Activated T-cell treated with anti-CD3 and anti-CD28 coated beads, Interleukin-2, amount 50 U/mL, for 72 hours (primary cell): ENCODE results near the gene BEGAIN. TPM values are rescaled to one million over a fixed set of nuclear protein-coding genes. Genes with fewer than 3 reads are reported as not detected.
A peak's percentile ranks its signal among the peaks of the same experiment; 100 is the strongest.

Source experiments
- ATAC-seq, 2 donors: fragments of 150-1000 bp; cut with Tn5 transposase; replicated peaks in 1 of 2; 2 replicates each; pipeline ENCODE4 v1.10.0; 2021; ENCODE audit warnings: moderate library complexity in 2 of 2, mild to moderate bottlenecking in 1 of 2
- DNase-seq, 2 donors: peaks; one replicate each; pipeline ENCODE4 v3.0.0; 2021 to 2022; ENCODE audit warnings: mixed read lengths in 1 of 2
- H3K27ac Mint-ChIP-seq: one replicate; pipeline ENCODE4 v1.8.0; 2022; ENCODE audit warnings: mild to moderate bottlenecking, moderate library complexity, mixed read lengths
- H3K27me3 Mint-ChIP-seq: one replicate; pipeline ENCODE4 v1.8.0; 2022; ENCODE audit warnings: low read depth, mixed read lengths
- H3K36me3 Mint-ChIP-seq, 2 donors: one replicate each; pipeline ENCODE4 v1.8.0; 2022; ENCODE audit warnings: mixed read lengths in 2 of 2, mild to moderate bottlenecking in 1 of 2; ENCODE audit not compliant: insufficient read depth in 2 of 2
- H3K4me1 Mint-ChIP-seq: one replicate; pipeline ENCODE4 v1.8.0; 2022; ENCODE audit warnings: low read depth, mixed read lengths
- H3K4me3 Mint-ChIP-seq, 2 donors: one replicate each; pipeline ENCODE4 v1.8.0; 2022; ENCODE audit warnings: mild to moderate bottlenecking in 2 of 2, mixed read lengths in 2 of 2, moderate library complexity in 2 of 2
- H3K9me3 Mint-ChIP-seq, 2 donors: one replicate each; pipeline ENCODE4 v1.8.0; 2022; ENCODE audit warnings: mixed read lengths in 2 of 2
- total RNA-seq, 2 donors: library from RNA; stranded (reverse); gene quantifications; one replicate each; pipeline ENCODE4 v1.2.3, GENCODE V29; 2022

Gene BEGAIN
- total RNA-seq, 2 donors from 2014 or later, result 2.6 to 2.8 TPM

DNA sequence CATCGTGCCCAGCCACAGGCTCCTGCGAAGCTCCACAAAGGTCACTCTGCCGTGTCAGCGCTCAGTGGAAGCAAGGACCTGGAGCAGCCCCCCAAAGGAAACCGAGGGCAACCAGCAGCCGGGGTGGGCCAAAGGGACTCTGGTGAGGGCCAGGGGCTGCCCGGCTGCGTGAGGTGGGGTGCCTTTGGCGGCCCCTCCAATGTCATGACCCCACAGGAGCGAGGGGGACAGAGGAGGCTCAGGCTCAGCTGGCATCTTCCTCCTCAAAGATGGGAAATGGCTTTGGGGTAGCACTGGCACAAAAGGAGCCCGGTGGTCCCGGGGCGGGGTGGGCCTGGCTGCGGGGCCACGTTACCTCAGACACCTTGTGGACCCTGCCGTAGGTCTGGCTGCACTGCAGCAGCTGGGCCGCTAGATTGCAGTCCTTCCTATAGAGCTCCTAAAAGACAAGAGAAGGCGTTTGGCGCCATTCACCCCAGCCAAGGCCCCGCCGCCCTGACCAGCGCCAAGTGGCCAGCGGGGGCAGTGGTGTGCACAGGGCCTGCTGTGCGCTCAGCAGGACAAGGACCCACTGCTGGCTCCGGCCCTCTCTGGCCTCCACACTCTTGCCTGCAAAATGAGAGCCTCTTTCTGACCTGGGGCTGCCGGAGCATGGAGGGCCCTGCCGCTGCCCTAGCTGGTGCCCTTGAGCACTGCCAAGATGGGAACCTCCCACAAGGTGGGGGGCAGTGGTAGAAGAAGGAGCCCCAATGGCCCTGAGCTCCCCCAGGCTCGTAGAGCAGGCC, 46.9 kb downstream of the BEGAIN start:
- Mint-ChIP-seq H3K27me3 (no peaks in the 10 kb centered on the region), H3K27ac (no peak overlapping the region)
- ATAC-seq, result peak in 1 of 2 donors; percentile 21

DNA sequence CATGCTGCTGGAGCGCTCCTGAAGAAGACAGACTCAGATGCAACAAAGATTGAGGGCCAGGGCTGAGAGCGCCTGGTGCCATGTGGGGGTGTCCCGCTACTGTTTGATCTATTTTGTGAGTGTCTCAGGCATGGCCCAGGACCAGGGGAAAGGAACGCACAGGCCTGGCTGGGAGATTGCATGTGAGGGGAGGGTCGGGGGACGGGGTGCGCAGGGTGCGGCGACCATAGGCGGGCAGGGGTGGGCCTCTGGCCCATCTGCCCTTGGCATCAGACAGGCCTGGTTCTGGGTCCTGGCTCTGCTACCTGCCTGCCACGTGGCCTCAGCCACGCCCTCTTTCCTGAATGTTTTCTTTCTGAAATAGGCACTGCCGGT, 47.5 kb downstream of the BEGAIN start:
- Mint-ChIP-seq H3K4me1 (no peaks in the 10 kb centered on the region), H3K9me3 (no peaks in the 10 kb centered on the region), H3K27ac (no peak overlapping the region), H3K27me3 (no peaks in the 10 kb centered on the region), H3K4me3 (no peak overlapping the region), H3K36me3 (no peaks in the 10 kb centered on the region)
- DNase-seq (no peak), ATAC-seq (no peak)

More for the DNA sequence above, 46.9 kb downstream of the BEGAIN start:
- H3K9me3 Mint-ChIP-seq, result no peaks in the 10 kb centered on the region
- no peak for DNase-seq
- no peaks in the 10 kb centered on the region for H3K36me3 Mint-ChIP-seq
- H3K4me3 Mint-ChIP-seq, result no peak overlapping the region
- H3K4me1 Mint-ChIP-seq, result no peaks in the 10 kb centered on the region

DNA sequence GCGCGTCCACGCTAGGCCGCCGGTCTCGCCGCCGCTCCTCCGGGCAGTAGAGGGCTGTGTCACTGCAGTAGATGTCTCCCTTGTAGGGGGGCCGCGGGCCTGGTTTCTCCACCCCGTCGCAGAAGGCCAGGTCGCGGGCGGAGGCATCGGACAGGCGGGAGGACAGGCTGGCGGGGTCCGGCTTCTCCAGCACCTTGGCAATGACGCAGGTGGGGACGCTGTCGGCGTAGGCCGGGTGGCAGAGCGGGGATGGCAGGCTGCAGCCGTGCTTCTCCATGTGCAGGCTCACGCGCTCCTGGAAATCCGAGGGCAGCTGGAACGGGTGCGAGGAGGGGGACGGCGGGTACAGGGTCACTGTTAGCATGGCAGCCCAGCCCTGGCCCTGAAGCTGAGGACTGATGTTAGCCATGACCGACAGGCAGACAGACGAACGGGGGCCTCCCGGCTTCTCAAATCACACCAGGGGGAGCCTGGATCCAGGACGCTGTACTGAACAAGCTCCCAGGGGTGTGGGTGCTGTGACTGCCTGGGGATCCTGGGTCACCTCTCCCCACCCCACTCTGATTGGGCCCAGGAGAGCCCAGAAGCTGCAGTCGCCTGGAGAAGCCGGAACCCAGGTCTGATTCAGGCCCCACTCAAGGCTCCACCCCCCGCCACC, 48.1 kb downstream of the BEGAIN start:
- DNase-seq, result no peak
- no peak overlapping the region for H3K4me3 Mint-ChIP-seq
- no peaks in the 10 kb centered on the region for H3K9me3 Mint-ChIP-seq
- ATAC-seq, result no peak
- H3K27ac Mint-ChIP-seq, result no peak overlapping the region
- H3K4me1 Mint-ChIP-seq, result no peaks in the 10 kb centered on the region
- H3K27me3 Mint-ChIP-seq, result no peaks in the 10 kb centered on the region
- H3K36me3 Mint-ChIP-seq, result no peaks in the 10 kb centered on the region

DNA sequence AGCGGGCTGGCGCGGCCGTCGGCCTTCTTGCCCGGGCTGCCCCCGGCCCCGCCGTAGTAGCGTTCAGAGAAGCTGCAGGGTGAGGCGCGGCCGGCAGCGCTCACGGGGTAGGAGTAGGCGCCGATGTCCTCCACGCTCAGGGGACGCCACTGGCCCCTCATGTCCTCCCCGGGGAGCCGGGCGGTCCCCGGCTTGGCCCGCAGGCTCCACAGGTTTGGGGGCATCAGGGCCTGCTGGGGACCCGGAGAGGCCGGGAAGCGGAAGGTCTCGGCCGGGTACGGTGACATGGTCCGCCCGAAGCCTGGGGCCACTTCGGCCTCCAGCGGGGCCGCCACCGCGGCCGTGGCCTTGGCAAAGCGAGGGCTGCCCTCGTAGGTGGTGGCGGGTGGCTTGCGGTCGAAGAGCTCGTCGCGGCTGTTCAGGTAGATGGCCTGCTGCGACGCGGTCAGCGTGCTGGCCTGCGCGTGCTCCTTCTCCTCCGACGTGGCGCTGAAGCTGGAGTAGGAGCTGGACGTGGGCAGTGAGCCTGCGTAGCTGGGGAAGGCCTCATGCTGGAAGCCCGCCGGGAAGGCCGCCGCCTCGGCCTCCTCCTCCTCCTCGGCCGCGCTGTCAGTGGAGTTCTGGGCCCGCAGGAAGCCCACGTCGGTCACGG, 48.7 kb downstream of the BEGAIN start:
- no peaks in the 10 kb centered on the region for H3K36me3 Mint-ChIP-seq
- no peak for ATAC-seq
- H3K4me1 Mint-ChIP-seq, result no peaks in the 10 kb centered on the region

DNA sequence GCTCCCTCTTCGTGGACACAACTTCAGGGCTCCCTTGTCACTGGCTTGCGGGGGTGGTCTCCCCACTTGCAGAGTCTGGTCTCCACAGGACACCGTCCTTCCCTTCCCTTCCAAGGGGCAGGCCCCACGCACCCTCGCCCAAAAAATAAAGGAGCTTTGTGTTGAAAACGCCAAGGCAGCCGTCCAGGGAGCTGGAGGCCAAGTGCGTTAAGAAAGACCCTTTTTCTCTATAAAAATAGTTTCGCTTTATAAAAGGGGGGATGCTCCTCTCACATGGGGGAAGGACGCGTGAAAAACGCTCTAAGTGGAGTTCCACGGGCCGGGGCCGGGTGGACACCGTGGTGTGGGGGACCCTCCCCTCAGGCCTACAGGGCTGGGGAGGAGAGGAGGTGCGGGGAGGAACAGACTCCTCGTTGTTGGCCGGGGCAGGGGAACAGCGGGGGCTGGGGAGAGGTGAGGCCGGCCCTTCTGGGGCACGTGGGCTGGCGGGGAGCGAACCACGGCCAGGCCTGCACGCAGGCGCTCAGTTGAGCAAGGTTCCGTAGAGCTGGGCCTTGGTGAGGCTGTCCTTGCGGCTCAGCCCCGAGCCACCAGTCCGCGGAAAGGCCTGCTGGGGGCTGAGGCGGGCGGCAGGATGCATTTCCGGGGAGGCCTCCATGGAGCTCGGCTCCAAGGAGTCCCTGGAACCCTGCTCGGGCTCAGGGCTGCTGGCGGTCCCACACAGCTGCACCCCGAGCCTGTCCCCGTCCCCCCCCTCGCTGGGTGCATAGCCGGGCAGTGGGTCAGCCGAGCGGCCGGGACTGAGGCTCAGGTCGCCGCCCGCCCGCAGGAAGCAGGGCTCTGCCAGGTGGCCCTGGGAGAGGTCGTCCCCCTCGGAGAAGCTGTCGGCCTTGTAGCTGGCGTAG, 49.5 kb downstream of the BEGAIN start:
- DNase-seq (no peak), ATAC-seq (no peak)
- Mint-ChIP-seq H3K36me3 (no peaks in the 10 kb centered on the region), H3K9me3 (no peaks in the 10 kb centered on the region), H3K4me1 (no peaks in the 10 kb centered on the region), H3K27ac (no peak overlapping the region), H3K4me3 (no peak overlapping the region), H3K27me3 (no peaks in the 10 kb centered on the region)

More for the DNA sequence above, 48.7 kb downstream of the BEGAIN start:
- Mint-ChIP-seq H3K27me3 (no peaks in the 10 kb centered on the region), H3K4me3 (no peak overlapping the region), H3K27ac (no peak overlapping the region), H3K9me3 (no peaks in the 10 kb centered on the region)
- DNase-seq, result no peak

DNA sequence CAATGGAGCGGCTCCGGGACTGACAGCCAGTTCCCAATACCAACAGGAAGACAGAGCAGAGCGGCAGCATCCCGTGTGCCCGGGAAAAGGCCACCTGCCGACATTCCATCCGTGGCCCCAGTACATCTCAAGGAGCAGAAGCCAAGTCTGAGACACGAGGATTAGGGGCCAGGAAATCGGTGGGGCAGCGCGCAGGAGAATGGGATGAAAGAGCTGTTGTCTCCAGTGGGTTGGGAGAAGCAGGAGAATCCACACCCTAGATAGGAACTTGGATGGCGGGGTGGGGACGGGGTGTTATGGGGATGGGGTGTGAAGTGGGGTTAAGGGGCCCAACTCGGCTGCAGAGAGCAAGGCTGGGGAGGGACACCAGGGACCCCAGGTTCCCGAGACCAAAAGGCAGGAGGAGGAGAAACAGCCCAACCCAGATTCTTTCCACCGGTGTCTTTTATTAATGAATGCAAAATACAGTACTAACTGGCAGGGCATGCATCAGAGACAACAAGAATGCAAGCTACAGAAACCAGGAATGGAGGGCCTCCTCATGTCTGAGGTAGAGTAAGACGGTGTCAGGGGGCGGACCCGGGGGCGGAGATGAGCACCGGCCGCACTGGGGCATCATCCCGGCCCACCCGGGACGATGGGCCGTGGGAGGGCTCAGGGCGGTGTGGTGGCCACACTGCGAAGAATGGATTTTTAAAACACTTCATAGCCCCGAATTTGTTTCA, 50.3 kb downstream of the BEGAIN start:
- Mint-ChIP-seq H3K36me3 (no peaks in the 10 kb centered on the region), H3K27ac (no peak overlapping the region)
- no peak for ATAC-seq

DNA sequence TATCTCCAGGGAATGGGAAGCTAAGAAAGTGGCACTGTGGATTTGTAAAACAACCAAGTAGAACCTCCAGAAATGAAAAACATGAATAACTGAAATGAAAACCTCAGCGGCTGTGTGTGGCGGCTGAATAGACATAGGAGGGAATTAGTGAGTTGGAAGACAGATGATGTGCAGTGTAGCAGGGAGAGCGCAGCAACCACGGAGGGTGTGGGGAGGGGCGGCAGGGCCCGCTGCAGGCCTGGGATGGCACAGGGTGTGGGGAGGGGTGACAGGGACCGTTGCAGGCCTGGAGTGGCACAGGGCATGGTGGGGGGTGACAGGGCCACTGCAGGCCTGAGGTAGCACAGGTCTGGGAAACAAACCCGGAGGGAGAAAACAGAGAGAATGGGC, 51.1 kb downstream of the BEGAIN start:
- H3K4me3 Mint-ChIP-seq, result no peak overlapping the region
- DNase-seq (no peak), ATAC-seq (no peak)
- H3K27ac Mint-ChIP-seq, result no peak overlapping the region
- H3K36me3 Mint-ChIP-seq, result no peaks in the 10 kb centered on the region
- no peaks in the 10 kb centered on the region for H3K9me3 Mint-ChIP-seq
- H3K4me1 Mint-ChIP-seq, result no peaks in the 10 kb centered on the region
- H3K27me3 Mint-ChIP-seq, result no peaks in the 10 kb centered on the region

More for the DNA sequence above, 50.3 kb downstream of the BEGAIN start:
- no peak overlapping the region for H3K4me3 Mint-ChIP-seq
- no peaks in the 10 kb centered on the region for H3K9me3 Mint-ChIP-seq
- H3K4me1 Mint-ChIP-seq, result no peaks in the 10 kb centered on the region
- DNase-seq, result no peak
- no peaks in the 10 kb centered on the region for H3K27me3 Mint-ChIP-seq

DNA sequence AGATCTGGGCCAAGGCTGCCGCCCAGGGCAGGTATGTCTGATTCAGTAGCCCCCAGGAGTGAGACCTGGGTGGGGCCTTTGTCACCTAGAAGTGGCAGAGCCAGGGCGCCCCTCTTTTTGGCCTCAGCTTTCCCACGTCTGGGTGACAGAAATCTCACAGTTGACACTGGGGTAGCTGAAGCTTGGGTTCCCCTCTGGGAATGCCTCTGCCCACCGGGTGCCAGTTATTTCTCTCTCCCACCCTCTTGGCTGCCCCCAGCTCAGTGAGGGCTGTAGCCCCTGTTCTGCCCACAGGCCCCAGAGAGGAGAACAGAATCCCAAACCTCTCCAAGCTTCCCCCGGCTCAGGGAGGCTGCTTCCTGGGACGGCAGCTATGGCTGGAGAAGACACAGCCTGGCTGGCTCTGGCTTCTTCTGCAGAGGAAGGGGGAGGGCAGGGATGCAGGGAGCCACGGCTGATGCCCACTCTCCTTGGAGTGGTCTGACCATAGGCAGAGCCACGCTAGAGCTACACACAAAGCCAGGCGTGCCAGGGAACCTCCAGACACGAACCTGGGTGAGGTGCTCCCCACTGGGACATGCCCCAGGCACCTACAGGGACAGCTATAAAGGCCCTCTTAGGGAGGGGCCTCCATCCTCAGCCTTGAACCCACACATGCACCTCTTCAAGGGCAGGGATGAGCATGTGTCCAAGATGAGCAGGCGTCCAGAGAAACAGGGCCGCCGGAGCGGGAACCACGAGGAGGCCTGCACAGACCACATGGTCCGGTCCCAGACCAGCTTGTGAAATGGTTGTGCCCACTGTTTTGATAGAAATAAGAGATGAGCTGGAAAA, 51.7 kb downstream of the BEGAIN start:
- H3K4me3 Mint-ChIP-seq, result no peak overlapping the region
- no peak for DNase-seq
- no peak for ATAC-seq
- H3K27me3 Mint-ChIP-seq, result no peaks in the 10 kb centered on the region
- H3K9me3 Mint-ChIP-seq, result no peaks in the 10 kb centered on the region
- H3K27ac Mint-ChIP-seq, result no peak overlapping the region
- no peaks in the 10 kb centered on the region for H3K36me3 Mint-ChIP-seq
- H3K4me1 Mint-ChIP-seq, result no peaks in the 10 kb centered on the region

DNA sequence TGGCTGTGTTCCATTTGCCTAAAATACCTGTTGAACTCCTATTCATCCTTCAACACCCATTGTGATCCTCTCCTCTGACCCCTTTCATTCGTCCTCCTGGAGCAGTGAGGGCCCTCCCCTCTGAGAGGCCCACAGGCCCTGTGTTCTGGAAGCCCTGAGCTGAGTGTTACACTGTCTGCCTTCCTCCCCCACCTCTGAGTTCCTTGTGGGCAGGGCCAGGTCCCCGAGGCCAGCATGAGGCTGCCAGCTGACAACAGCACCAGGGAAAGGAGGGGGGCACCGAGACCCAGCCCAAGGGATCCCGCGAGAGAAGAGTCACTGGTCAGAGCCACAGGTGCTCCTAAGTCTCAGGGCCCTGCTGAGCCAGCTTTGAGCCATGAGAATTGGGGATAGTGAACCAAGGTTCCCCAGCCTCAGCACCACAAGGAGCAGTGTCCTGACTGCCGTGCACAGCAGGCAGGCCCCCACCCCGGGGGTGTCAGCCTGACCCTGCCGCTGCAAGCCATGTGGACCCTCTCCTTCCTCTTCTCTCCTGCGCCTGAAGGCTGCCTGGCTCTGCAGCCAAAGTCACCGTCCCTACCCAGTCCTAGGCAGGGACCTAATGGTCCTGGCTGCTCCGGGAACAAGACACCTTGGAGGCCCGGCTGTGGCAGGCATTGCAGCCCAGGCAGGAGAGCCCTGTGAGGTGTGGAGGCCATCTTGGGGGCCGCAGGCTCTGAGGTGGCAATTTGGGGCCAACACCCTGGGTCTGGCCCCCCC, 52.5 kb downstream of the BEGAIN start:
- no peaks in the 10 kb centered on the region for H3K27me3 Mint-ChIP-seq
- DNase-seq, result no peak
- no peaks in the 10 kb centered on the region for H3K36me3 Mint-ChIP-seq
- no peak overlapping the region for H3K27ac Mint-ChIP-seq
- no peaks in the 10 kb centered on the region for H3K4me1 Mint-ChIP-seq
- no peak for ATAC-seq
- no peaks in the 10 kb centered on the region for H3K9me3 Mint-ChIP-seq
- H3K4me3 Mint-ChIP-seq, result no peak overlapping the region

DNA sequence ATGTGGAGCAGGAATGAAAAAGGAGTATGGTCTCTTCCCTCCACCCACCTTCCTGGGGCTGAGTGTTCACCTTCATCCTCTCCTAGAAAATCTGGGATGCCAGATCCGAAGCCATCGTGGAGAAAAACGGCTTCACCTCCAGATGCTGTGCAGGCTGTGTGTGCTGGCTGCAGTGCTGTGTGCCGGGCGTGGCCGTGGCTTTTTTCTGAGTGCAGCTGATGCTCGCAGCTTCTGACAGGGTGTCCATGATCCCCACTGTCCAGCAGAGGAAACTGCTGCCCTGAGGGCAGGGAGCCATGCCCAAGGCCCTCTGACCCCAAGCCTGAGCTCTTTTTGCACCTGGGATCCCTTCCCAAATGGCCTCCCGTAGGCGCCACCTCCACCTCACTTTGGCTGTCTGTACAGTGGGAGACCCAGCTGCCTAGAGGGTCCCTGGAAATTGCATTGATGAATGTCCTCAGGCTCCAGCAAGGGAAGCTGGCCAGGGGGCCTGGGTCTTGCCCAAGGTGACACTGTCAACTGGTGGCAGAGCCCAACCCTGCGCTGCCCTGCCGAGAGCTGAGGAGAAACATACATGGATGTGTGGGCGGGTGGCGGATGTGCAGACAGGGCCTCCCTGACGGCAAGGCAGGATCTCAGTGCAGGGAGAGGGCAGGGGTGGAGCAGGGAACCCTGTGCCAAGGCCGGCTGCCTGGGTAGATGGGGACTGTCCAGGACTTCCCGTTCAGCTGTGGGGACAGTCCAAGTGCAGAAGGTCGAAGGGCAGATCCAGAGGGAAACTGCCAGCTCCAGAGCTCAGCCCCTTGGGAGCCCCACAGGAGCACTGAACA, 53.3 kb downstream of the BEGAIN start:
- no peak overlapping the region for H3K4me3 Mint-ChIP-seq
- ATAC-seq (no peak), DNase-seq (no peak)
- H3K27me3 Mint-ChIP-seq, result no peaks in the 10 kb centered on the region
- H3K27ac Mint-ChIP-seq, result no peak overlapping the region
- no peaks in the 10 kb centered on the region for H3K36me3 Mint-ChIP-seq
- no peaks in the 10 kb centered on the region for H3K9me3 Mint-ChIP-seq
- H3K4me1 Mint-ChIP-seq, result no peaks in the 10 kb centered on the region
